Measurements from ENCODE around the gene SPO11. TPM values are rescaled to one million over a fixed set of nuclear protein-coding genes. Genes with fewer than 3 reads are reported as not detected.
A peak's percentile ranks its signal among the peaks of the same experiment; 100 is the strongest.

Gene SPO11
- total and polyA plus RNA-seq, 2 of the 13 experiments (the other 11 are each of a cell fraction or from before 2014, with no cell fraction given), result not detected

- TF ChIP-seq SPEN (CRISPR knock-in tag; IDR thresholded peaks at IDR 0.05; ENCODE audit: low read depth) (no peak), KLF16 (CRISPR knock-in tag; IDR thresholded peaks at IDR 0.05) (0 out of 4 replicates have a peak, but pooled peaks of 1 of the 2 experiments have one; percentile 47), RARG (CRISPR knock-in tag; IDR thresholded peaks at IDR 0.05; ENCODE audit: low read depth) (no peak), RAD21 (CRISPR knock-in tag; IDR thresholded peaks at IDR 0.05) (peak; percentile 93), ZFP36L1 (CRISPR knock-in tag; IDR thresholded peaks at IDR 0.05) (no peak), GFI1 (CRISPR knock-in tag; IDR thresholded peaks at IDR 0.05; ENCODE audit: borderline replicate concordance) (no peak), ZNF207 (IDR thresholded peaks at IDR 0.05; ENCODE audit: borderline replicate concordance) (no peak), ZNF205 (CRISPR knock-in tag; IDR thresholded peaks at IDR 0.05) (no peak), TBX2 (CRISPR knock-in tag; IDR thresholded peaks at IDR 0.05; ENCODE audit: borderline replicate concordance) (peak; percentile 24; the same call in 1 of the 2 replicates), AHR (CRISPR knock-in tag; IDR thresholded peaks at IDR 0.05) (0 out of 2 replicates have a peak, but pooled peaks have one; percentile 60), ZBTB49 (CRISPR knock-in tag; IDR thresholded peaks at IDR 0.05; ENCODE audit: borderline replicate concordance) (0 out of 2 replicates have a peak, but pooled peaks have one; percentile 47), MAF1 (CRISPR knock-in tag; IDR thresholded peaks at IDR 0.05; ENCODE audit: borderline replicate concordance) (no peak)
These were observed 52.2 kb downstream of the SPO11 start (continued) for GRCh38 chr20:57381596-57382503.
